CD4-positive, alpha-beta T cell treated with Interleukin-10 for 1 hour (primary cell): ENCODE measurements around the gene SEC24D.

Experiments used
- DNase-seq: peaks from one replicate; pipeline ENCODE4 v3.0.0-alpha.2; 2020

SEC24D gene

GRCh38 chr4:118749347-118749988, 86.5 kb downstream of the SEC24D start:
- no peak for DNase-seq

GRCh38 chr4:118746251-118746919, 89.5 kb downstream of the SEC24D start:
- no peak for DNase-seq

- no peak for DNase-seq
Observed at GRCh38 chr4:118745357-118745756, 90.6 kb downstream of the SEC24D start.

GRCh38 chr4:118743867-118744266, 92.1 kb downstream of the SEC24D start:
- no peak for DNase-seq

GRCh38 chr4:118742050-118742449, 93.9 kb downstream of the SEC24D start:
- no peak for DNase-seq

GRCh38 chr4:118741301-118741855, 94.5 kb downstream of the SEC24D start:
- DNase-seq, result no peak

- DNase-seq, result peak; percentile 19
Observed at GRCh38 chr4:118740869-118741268, 95.1 kb downstream of the SEC24D start.

GRCh38 chr4:118739022-118739713, 96.8 kb downstream of the SEC24D start:
- DNase-seq, result no peak

- no peak for DNase-seq
Observed at GRCh38 chr4:118738090-118738489, 97.8 kb downstream of the SEC24D start.

- no peak for DNase-seq
Observed at GRCh38 chr4:118736900-118737299, 99.0 kb downstream of the SEC24D start.

GRCh38 chr4:118734491-118735205, 101.3 kb downstream of the SEC24D start:
- DNase-seq, result no peak

GRCh38 chr4:118732591-118733330, 103.2 kb downstream of the SEC24D start:
- DNase-seq, result no peak

GRCh38 chr4:118730683-118731082, 105.2 kb downstream of the SEC24D start:
- no peak for DNase-seq

- peak; percentile 21 for DNase-seq
Observed at GRCh38 chr4:118729287-118730286, 106.3 kb downstream of the SEC24D start.

- no peak for DNase-seq
Observed at GRCh38 chr4:118727360-118727759, 108.6 kb downstream of the SEC24D start.

GRCh38 chr4:118723369-118723768, 112.6 kb downstream of the SEC24D start:
- DNase-seq, result no peak

- no peak for DNase-seq
Observed at GRCh38 chr4:118721752-118722151, 114.2 kb downstream of the SEC24D start.

GRCh38 chr4:118718511-118719170, 117.3 kb downstream of the SEC24D start:
- DNase-seq, result no peak

GRCh38 chr4:118716304-118716703, 119.6 kb downstream of the SEC24D start:
- no peak for DNase-seq

GRCh38 chr4:118714682-118715081, 121.2 kb downstream of the SEC24D start:
- no peak for DNase-seq

GRCh38 chr4:118712872-118713271, 123.1 kb downstream of the SEC24D start:
- no peak for DNase-seq
